GM21717 (cell line): ENCODE data around the gene TMEM178A.
A peak's percentile ranks its signal among the peaks of the same experiment; 100 is the strongest.

Source experiments
- ATAC-seq: cut with Tn5 transposase; IDR thresholded peaks from one replicate; pipeline ENCODE4 v1.9.1; 2021; ENCODE audit warnings: mild to moderate bottlenecking, moderate library complexity; ENCODE audit not compliant: unreplicated experiment

TMEM178A gene

GRCh38 chr2:39673018-39673417 is 7.3 kb downstream of the TMEM178A start:
- no peak for ATAC-seq

DNA sequence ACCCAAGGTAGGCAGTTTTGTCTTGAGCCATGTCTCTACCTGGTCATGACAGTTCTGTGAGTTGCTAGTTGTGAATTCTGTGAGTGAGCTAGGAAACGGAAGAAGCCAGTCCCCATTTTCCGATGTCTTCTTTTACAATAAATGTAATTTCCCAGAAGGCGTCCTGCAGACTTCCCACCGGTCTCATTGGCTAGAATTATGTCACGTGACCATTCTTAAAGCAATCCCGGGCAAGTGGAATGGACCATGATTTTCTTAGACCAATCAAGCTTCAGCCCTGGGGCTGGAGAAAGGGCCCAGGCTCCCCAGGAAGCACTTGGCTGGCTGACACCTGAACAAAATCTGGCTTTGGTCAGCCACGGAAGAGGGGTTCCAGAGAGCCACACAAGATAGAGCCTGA is 10.6 kb downstream of the TMEM178A start:
- ATAC-seq, result no peak

- ATAC-seq, result no peak
Observed at GRCh38 chr2:39678170-39678569, 12.5 kb downstream of the TMEM178A start.

- ATAC-seq, result no peak
Observed at GRCh38 chr2:39679805-39680204, 14.1 kb downstream of the TMEM178A start.

- ATAC-seq, result peak; percentile 80
Observed at GRCh38 chr2:39682066-39682692, 16.5 kb downstream of the TMEM178A start.

DNA sequence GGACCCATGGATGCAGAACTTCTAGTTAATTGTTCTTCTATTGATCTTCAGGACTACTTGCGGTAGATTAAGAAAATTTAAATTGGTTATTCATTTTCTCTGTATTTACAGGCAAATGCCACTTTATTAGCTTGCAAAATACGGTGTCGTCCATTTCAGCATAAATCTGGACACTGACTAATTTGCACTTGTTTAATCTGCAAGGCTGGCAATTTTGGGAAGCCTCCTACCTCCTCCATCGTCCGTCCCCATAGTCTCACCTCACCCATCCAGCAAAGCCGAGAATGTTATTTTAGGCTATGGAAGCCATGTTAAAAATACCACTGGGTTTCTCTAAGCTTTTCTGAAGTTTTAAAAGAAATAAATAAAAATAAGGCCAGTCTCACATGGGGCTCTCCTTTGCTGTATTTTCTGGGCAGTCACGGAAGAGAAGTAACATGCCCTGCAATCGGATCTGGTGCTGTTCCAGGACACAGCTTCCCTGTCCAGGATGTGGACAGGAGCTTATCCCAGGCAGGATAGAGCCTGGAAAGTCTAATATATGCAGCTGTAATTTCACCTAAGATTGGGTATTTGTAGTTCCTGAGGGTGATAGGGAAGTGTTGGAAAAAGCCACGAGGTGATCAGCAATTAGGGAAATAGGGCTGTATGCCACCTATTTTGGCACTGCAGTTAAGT is 17.4 kb downstream of the TMEM178A start:
- no peak for ATAC-seq

GRCh38 chr2:39684464-39684863 is 18.7 kb downstream of the TMEM178A start:
- ATAC-seq, result no peak

- no peak for ATAC-seq
Observed at GRCh38 chr2:39685126-39685525, 19.4 kb downstream of the TMEM178A start.

DNA sequence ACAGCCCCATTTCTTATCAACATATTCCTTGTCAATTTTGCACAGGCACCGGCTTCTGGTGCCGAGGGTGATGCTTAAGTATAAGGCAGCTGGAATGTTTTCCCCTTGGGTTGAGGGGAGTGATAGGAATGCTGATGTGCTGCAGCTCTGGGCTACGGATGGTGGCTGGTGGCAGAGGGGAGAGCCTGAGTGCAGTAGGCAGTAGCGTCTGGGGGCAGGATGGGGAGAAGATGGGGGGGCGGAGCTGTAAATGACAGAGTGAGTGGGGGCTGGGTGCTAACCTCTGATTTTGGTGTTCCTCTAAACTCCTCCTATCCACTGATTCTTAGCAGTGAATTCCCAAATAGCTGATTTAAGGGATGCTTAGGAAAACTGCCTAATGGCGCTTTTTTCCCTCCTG is 20.7 kb downstream of the TMEM178A start:
- no peak for ATAC-seq

DNA sequence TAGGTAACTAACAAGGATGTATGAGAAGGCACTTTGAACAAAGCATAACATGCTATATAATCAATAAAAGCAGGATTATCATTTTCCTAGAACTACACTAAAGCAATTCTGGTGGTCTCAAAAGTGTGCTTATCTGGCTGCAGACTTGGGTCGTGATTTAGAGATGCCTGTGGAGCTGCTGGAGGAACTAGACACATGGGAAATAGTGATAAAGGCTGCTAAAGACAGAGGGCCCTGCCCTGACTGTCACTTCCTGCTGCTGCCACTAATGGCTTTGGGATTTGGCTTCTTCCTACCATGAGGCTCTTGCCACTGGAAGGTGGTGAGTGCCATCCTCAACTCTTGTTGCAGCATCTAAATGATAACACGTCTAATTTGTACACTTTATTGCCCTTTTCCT is 22.5 kb downstream of the TMEM178A start:
- no peak for ATAC-seq

- no peak for ATAC-seq
Observed at GRCh38 chr2:39689272-39689841, 23.6 kb downstream of the TMEM178A start.

DNA sequence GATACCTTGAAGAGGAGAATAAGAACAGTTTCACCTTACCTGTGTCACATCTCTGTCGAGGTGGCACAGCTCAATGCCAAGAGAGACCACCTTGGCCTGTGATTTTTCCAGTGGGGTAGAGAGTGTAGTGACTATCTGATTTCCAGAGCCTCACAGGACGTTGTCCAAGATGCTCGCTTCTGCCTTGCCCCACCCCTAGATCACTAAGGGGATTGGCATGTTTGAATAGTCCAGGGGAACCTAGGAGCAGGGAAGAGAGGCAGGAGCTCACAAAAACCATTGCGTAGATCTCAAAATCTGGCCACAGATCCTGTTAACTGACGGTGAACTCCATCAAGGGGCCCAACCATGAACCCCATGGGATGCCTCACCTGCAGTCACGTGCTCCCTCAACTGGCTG is 24.2 kb downstream of the TMEM178A start:
- ATAC-seq, result no peak

DNA sequence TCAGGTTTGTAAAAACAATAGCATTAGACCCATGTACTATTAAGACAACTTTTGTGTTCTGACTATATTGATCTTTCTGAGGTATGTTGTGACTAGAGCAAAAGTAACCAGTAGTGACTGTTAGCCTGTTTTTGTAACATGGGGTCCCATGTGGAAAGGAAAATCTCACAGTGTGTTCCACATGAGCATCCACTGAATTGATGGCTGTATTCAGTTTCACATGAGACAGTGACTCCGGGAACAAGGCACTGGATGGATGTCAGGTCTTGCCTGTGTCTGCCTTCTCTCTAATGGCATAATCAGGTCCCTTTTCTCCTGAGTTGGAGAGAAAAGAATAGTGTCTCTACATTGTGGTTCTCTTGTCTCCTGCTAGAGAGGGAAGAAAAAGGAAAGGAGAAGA is 27.5 kb downstream of the TMEM178A start:
- ATAC-seq, result no peak

DNA sequence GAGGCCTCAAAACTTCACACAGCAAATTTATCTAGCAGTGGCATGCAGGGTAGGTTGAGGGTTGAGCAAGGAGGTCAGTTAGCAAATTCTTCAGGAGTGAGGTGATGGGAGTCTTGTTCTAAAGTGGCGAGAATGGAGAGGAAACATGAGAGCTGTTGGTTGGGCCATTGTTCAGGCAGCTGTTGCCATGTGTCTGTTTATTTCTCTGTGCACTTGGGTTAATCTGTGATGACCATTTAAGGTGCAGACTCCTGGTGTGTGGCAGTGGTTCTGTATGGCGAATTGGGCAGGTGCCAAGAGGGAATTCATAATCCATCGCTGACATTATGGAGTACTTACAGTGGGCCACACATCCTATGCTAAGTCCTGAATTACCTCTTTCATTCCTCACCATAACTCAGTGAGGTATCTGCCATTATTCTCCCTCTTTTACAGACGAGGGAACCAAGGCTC is 30.4 kb downstream of the TMEM178A start:
- ATAC-seq, result no peak

GRCh38 chr2:39696838-39697237 is 31.1 kb downstream of the TMEM178A start:
- no peak for ATAC-seq

DNA sequence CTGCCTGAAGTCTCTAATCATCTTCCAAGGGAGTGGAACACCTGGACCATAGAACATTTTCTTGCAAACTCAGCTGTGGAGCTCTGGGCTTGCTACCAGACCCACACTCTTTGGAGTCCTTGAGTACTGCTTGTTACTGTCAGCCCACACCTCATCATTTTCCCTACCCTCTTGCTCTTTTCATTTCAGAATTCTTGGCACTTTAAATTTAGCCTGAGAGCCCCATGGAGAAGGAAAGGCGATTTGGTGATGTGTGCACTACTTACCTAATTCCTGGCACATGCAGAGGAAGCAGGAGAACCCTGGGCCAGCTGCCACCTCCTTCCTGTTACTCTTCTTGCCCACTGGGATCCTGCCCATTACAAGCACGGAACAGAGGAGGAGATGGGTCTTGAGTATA is 31.7 kb downstream of the TMEM178A start:
- no peak for ATAC-seq

GRCh38 chr2:39701137-39701536 is 35.4 kb downstream of the TMEM178A start:
- no peak for ATAC-seq

DNA sequence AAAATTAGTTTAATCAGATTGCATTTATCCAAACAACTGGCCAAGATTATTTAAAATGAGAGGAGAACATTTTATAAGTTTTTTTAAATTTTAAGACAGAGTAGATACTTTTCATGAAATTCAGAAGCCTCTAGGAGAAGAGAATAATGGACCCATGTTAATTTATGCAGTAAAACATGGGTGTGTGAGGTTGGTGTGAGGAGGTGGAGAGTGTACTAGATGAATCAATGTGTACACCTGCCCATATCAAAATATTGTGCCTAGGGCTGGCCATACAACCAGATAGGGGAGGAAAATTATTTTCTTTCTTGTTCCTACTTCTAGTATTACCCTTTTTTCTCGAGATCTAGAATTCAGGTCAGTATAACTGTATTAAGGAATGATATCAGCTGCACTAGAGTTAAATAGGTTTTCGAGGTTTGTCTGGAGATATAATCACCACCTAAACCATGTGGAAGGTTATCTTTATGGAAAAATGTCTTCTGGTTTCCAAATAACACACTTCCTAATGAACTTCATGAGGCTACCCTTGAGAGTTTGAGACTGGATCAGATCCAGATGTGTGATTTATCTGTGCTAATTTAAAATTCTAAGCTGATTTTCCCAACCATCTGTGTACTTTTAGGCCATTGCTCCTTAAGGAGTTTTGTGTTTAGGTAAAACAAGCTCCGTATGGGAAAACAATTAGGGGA is 37.6 kb downstream of the TMEM178A start:
- ATAC-seq, result no peak

DNA sequence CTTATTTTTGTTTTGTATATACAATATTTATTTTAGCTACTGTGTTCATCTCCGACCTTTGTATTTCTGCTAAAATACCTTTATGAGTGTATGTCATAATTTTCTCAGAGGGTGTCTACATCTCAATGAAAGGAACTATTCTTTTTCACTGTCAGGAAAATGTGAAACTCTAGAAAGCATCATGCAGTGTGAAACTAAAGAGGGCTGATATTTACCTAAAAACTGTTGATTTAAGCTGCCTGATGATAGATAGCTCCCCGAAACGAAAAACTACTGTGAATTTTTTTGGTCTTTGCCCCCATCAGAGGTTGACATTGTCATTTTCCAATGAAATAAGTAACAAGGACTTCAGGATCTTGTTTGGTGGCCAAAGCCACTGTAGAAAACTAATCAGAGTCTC is 38.8 kb downstream of the TMEM178A start:
- ATAC-seq, result no peak

- ATAC-seq, result no peak
Observed at GRCh38 chr2:39705638-39706037, 39.9 kb downstream of the TMEM178A start.

DNA sequence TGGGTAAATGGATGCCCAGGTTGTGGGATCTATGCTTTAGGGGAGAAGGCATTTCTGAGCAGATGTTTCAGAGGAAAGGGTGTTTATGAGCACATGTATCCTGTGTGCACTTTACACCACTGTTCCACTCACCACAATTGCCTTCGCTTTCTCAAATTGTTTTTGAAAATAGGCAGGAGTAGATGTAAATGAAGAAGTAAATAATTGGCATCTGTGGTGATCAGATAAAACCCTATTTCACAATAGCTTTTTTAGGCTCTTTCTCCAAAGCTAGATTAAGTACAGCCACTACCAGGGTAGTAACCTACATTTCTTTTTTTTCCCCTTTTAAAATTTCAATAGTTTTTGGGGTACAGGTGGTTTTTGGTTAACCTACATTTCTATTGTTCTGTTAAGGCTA is 40.6 kb downstream of the TMEM178A start:
- no peak for ATAC-seq

GRCh38 chr2:39706945-39707344 is 41.2 kb downstream of the TMEM178A start:
- no peak for ATAC-seq
